ENCODE data around the gene MRPL1. TPM values are rescaled to one million over a fixed set of nuclear protein-coding genes. Genes with fewer than 3 reads are reported as not detected.

Gene MRPL1
- total and polyA plus RNA-seq, 9 of the 15 experiments (the other 6 are each of a cell fraction or from before 2014, with no cell fraction given) = 38.4 to 75.7 (median 63.7) TPM

DNA sequence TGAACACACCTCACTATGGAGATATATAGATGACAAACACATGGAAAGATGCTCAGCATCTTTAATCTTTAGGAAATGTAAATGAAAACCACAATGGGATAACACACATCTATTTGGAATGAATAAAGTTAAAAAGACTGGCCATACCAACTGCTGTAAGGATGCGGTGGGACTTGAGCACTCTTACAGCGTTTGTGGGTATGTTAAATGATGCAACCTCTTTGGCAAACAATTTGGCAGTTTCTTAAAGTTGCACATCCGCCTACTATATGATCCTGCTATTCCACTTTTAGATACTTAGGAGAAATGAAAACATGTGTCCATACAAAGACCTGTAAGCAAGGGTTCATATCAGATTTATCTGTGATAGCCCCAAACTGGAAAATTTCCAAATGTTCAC, 50.7 kb downstream of the MRPL1 start:
- Histone ChIP-seq H3K4me3 (no peak overlapping the region), H3K4me1 (replicated peaks in 1 of 2; ENCODE audit: control insufficient read depth in 2 of 2, insufficient read depth in 2 of 2, low read length in 2 of 2) (no peaks in the 10 kb centered on the region), H3K9ac (ENCODE audit: insufficient read depth in 1 of 2, low read depth in 2 of 2, low read length in 2 of 2) (no peak overlapping the region), H3K4me2 (ENCODE audit: insufficient read depth, low read length) (no peak overlapping the region), H3K9me3 (replicated peaks; ENCODE audit: control insufficient read depth, insufficient read depth, low read depth, low read length) (no peaks in the 10 kb centered on the region), H2AFZ (ENCODE audit: low read depth, low read length) (no peak overlapping the region), H4K20me1 (replicated peaks; ENCODE audit: control insufficient read depth, insufficient read depth, low read length) (no peaks in the 10 kb centered on the region), H3K9me1 (ENCODE audit: control insufficient read depth, insufficient read depth, low read length) (no peaks in the 10 kb centered on the region), H3K36me3 (ENCODE audit: control insufficient read depth, insufficient read depth, low read length) (peaks cover 32% of the 10 kb centered on the region), H3K79me2 (ENCODE audit: control insufficient read depth, insufficient read depth, low read length) (no peaks in the 10 kb centered on the region), H3K27me3 (ENCODE audit: control insufficient read depth in 2 of 2, insufficient read depth in 2 of 2, low read length in 2 of 2) (no peaks in the 10 kb centered on the region), H3K27ac (ENCODE audit: extremely low read depth, low read depth, low read length) (no peak overlapping the region)
- no peak for DNase-seq (ENCODE audit: extremely low read depth in 1 of 4, low spot score in 3 of 4)
- WGBS (ENCODE audit: insufficient coverage, low coverage, missing lambda C conversion rate) = 90% methylated on average over 3 of the region's 3 CpGs
- ATAC-seq = no peak
- intact Hi-C loops (cut with micrococcal nuclease) = no loop called here
- CTCF ChIA-PET (ENCODE audit: low intra/inter-chr PET ratio) = no interaction called here
- no TSS peak for BruUV-seq (replicated peaks)
- FAIRE-seq = no peak
- in situ Hi-C loops (cut with MboI) = no loop called here
- POLR2A ChIA-PET = no interaction called here
- TF ChIP-seq, protein P1, sequence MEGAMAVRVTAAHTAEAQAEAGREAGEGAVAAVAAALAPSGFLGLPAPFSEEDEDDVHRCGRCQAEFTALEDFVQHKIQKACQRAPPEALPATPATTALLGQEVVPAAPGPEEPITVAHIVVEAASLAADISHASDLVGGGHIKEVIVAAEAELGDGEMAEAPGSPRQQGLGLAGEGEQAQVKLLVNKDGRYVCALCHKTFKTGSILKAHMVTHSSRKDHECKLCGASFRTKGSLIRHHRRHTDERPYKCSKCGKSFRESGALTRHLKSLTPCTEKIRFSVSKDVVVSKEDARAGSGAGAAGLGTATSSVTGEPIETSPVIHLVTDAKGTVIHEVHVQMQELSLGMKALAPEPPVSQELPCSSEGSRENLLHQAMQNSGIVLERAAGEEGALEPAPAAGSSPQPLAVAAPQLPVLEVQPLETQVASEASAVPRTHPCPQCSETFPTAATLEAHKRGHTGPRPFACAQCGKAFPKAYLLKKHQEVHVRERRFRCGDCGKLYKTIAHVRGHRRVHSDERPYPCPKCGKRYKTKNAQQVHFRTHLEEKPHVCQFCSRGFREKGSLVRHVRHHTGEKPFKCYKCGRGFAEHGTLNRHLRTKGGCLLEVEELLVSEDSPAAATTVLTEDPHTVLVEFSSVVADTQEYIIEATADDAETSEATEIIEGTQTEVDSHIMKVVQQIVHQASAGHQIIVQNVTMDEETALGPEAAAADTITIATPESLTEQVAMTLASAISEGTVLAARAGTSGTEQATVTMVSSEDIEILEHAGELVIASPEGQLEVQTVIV (CRISPR knock-in tag; IDR thresholded peaks at IDR 0.05; ENCODE audit: borderline replicate concordance) = no peak
- no peak for TF ChIP-seq CBX3 (IDR thresholded peaks at IDR 0.05; ENCODE audit: borderline replicate concordance in 1 of 2, low read length in 2 of 2)
- TF ChIP-seq, protein P2, sequence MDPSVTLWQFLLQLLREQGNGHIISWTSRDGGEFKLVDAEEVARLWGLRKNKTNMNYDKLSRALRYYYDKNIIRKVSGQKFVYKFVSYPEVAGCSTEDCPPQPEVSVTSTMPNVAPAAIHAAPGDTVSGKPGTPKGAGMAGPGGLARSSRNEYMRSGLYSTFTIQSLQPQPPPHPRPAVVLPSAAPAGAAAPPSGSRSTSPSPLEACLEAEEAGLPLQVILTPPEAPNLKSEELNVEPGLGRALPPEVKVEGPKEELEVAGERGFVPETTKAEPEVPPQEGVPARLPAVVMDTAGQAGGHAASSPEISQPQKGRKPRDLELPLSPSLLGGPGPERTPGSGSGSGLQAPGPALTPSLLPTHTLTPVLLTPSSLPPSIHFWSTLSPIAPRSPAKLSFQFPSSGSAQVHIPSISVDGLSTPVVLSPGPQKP (CRISPR knock-in tag; IDR thresholded peaks at IDR 0.05) = no peak
- TF ChIP-seq, protein P3, sequence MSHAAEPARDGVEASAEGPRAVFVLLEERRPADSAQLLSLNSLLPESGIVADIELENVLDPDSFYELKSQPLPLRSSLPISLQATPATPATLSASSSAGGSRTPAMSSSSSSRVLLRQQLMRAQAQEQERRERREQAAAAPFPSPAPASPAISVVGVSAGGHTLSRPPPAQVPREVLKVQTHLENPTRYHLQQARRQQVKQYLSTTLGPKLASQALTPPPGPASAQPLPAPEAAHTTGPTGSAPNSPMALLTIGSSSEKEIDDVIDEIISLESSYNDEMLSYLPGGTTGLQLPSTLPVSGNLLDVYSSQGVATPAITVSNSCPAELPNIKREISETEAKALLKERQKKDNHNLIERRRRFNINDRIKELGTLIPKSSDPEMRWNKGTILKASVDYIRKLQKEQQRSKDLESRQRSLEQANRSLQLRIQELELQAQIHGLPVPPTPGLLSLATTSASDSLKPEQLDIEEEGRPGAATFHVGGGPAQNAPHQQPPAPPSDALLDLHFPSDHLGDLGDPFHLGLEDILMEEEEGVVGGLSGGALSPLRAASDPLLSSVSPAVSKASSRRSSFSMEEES (CRISPR knock-in tag; IDR thresholded peaks at IDR 0.05) = no peak
- TF ChIP-seq, protein P4, sequence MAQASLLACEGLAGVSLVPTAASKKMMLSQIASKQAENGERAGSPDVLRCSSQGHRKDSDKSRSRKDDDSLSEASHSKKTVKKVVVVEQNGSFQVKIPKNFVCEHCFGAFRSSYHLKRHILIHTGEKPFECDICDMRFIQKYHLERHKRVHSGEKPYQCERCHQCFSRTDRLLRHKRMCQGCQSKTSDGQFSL (CRISPR knock-in tag; IDR thresholded peaks at IDR 0.05) = no peak
- TF ChIP-seq, protein P4 (tag; IDR thresholded peaks at IDR 0.05) = no peak
- TF ChIP-seq HLTF (IDR thresholded peaks at IDR 0.05) = no peak
- TF ChIP-seq ZNF830 (CRISPR knock-in tag; IDR thresholded peaks at IDR 0.05) = no peak
- no peak for TF ChIP-seq SIN3A (IDR thresholded peaks at IDR 0.05; ENCODE audit: borderline replicate concordance in 2 of 2, control insufficient read depth in 1 of 2, low read depth in 2 of 2, low read length in 2 of 2)
- TF ChIP-seq, protein P5, sequence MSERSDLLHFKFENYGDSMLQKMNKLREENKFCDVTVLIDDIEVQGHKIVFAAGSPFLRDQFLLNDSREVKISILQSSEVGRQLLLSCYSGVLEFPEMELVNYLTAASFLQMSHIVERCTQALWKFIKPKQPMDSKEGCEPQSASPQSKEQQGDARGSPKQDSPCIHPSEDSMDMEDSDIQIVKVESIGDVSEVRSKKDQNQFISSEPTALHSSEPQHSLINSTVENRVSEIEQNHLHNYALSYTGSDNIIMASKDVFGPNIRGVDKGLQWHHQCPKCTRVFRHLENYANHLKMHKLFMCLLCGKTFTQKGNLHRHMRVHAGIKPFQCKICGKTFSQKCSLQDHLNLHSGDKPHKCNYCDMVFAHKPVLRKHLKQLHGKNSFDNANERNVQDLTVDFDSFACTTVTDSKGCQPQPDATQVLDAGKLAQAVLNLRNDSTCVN (CRISPR knock-in tag; IDR thresholded peaks at IDR 0.05) = no peak
- TF ChIP-seq CTBP1 (IDR thresholded peaks at IDR 0.05; ENCODE audit: borderline replicate concordance) = no peak
- no peak for TF ChIP-seq RBM39 (optimal IDR thresholded peaks at IDR 0.05; ENCODE audit: low read depth, low read length)
- TF ChIP-seq ZNF561 (CRISPR knock-in tag; conservative IDR thresholded peaks at IDR 0.05) = no peak
- TF ChIP-seq ZNF699 (CRISPR knock-in tag; IDR thresholded peaks at IDR 0.05; ENCODE audit: insufficient replicate concordance) = no peak
- TF ChIP-seq SREBF2 (CRISPR knock-in tag; IDR thresholded peaks at IDR 0.05) = no peak
- no peak for TF ChIP-seq HCFC1 (IDR thresholded peaks at IDR 0.05; ENCODE audit: low read depth, low read length)
- TF ChIP-seq RBFOX2 (IDR thresholded peaks at IDR 0.05; ENCODE audit: low read depth, low read length) = no peak

Data from K562 (cell line).